GM23338 (cell line): ENCODE results near the gene HSP90AB1. TPM values are rescaled to one million over a fixed set of nuclear protein-coding genes. Genes with fewer than 3 reads are reported as not detected.

ENCODE experiments used
- CREB1 ChIP-seq: fragments of 250-450 bp; sonication (Bioruptor Pico); IDR thresholded peaks from 2 replicates; pipeline ENCODE4 v1.5.0; 2020; ENCODE audit warnings: low read depth, mild to moderate bottlenecking, moderate library complexity
- CTCF ChIP-seq, 2 experiments: fragments of 200-600 bp in 1 of 2; sonication (generic) in 1 of 2; conservative IDR thresholded peaks; 2 replicates each; pipeline versions ENCODE4 v1.5.1 to v1.6.1; 2016 to 2017; ENCODE audit warnings: antibody characterized with exemption in 2 of 2, low read depth in 2 of 2, mild to moderate bottlenecking in 2 of 2, moderate library complexity in 1 of 2
- EZH2 ChIP-seq: fragments of 200-600 bp; sonication (generic); IDR thresholded peaks from one replicate; pipeline ENCODE4 v1.8.0; 2017; ENCODE audit warnings: antibody characterized with exemption, mild to moderate bottlenecking, low read depth; ENCODE audit not compliant: unreplicated experiment
- EZH2phosphoT487 ChIP-seq: fragments of 200-600 bp; sonication (generic); IDR thresholded peaks from one replicate; pipeline ENCODE4 v1.8.1; 2018; ENCODE audit warnings: antibody characterized with exemption; ENCODE audit not compliant: unreplicated experiment
- JUNB ChIP-seq: IDR thresholded peaks from one replicate; pipeline ENCODE4 v1.6.1; 2016; ENCODE audit warnings: antibody characterized with exemption; ENCODE audit not compliant: unreplicated experiment
- NANOG ChIP-seq: IDR thresholded peaks from 2 replicates; pipeline ENCODE4 v1.6.1; 2016; ENCODE audit warnings: antibody characterized with exemption, borderline replicate concordance
- POLR2AphosphoS5 ChIP-seq: IDR thresholded peaks from 2 replicates; pipeline ENCODE4 v1.6.1; 2016; ENCODE audit warnings: antibody characterized with exemption, low read depth
- REST ChIP-seq: IDR thresholded peaks from one replicate; pipeline ENCODE4 v1.6.1; 2018; ENCODE audit warnings: antibody characterized with exemption; ENCODE audit not compliant: unreplicated experiment
- STAT1 ChIP-seq: IDR thresholded peaks from one replicate; pipeline ENCODE4 v1.6.1; 2016; ENCODE audit warnings: antibody characterized with exemption; ENCODE audit not compliant: unreplicated experiment
- ZNF114 ChIP-seq: fragments of 250-450 bp; sonication (Bioruptor Pico); IDR thresholded peaks from 2 replicates; pipeline ENCODE4 v1.5.0; 2020; ENCODE audit warnings: mild to moderate bottlenecking, moderate library complexity
- ZNF331 ChIP-seq: fragments of 250-450 bp; sonication (Bioruptor Pico); IDR thresholded peaks from 2 replicates; pipeline ENCODE4 v1.5.0; 2020; ENCODE audit warnings: low read depth, mild to moderate bottlenecking, moderate library complexity
- ZNF462 ChIP-seq: fragments of 250-450 bp; sonication (Bioruptor Pico); IDR thresholded peaks from 2 replicates; pipeline ENCODE4 v1.5.0; 2020; ENCODE audit warnings: mild to moderate bottlenecking, moderate library complexity
- polyA plus RNA-seq: library from polyadenylated mRNA; unstranded; fragments of >200 nt; fragmentation: Nextera tagmentation; extraction: Ambion mirVana; gene quantifications from 2 replicates; pipeline ENCODE4 v1.2.1, GENCODE V29; 2016
- total RNA-seq: library from RNA; depleted of rRNA; stranded (reverse); fragments of >200 nt; shearing (Covaris generic); gene quantifications from 2 replicates; pipeline ENCODE4 v1.2.3, GENCODE V29; 2014

HSP90AB1 gene
- total and polyA plus RNA-seq, 2 experiments from 2014 or later: 1,425 to 2,361 TPM

GRCh38 chr6:44225579-44226325 is 21.1 kb upstream of the HSP90AB1 start (continued):
- TF ChIP-seq ZNF462 (CRISPR knock-in tag) (no peak), EZH2phosphoT487 (no peak), POLR2AphosphoS5 (no peak), CREB1 (no peak), ZNF114 (no peak), ZNF331 (CRISPR knock-in tag) (no peak), JUNB (no peak), STAT1 (no peak), CTCF (conservative IDR thresholded peaks at IDR 0.05; ENCODE audit: low read depth in 2 of 2) (no peak), EZH2 (no peak), REST (no peak), NANOG (no peak)
